Activated naive CD4-positive, alpha-beta T cell treated with Interleukin-2 at 50 U/mL for 16 hours (primary cell): ENCODE data around the gene GSTM2.

Source experiments
- DNase-seq: peaks from one replicate; pipeline ENCODE4 v3.0.0-alpha.2; 2020

The GSTM2 gene

DNA sequence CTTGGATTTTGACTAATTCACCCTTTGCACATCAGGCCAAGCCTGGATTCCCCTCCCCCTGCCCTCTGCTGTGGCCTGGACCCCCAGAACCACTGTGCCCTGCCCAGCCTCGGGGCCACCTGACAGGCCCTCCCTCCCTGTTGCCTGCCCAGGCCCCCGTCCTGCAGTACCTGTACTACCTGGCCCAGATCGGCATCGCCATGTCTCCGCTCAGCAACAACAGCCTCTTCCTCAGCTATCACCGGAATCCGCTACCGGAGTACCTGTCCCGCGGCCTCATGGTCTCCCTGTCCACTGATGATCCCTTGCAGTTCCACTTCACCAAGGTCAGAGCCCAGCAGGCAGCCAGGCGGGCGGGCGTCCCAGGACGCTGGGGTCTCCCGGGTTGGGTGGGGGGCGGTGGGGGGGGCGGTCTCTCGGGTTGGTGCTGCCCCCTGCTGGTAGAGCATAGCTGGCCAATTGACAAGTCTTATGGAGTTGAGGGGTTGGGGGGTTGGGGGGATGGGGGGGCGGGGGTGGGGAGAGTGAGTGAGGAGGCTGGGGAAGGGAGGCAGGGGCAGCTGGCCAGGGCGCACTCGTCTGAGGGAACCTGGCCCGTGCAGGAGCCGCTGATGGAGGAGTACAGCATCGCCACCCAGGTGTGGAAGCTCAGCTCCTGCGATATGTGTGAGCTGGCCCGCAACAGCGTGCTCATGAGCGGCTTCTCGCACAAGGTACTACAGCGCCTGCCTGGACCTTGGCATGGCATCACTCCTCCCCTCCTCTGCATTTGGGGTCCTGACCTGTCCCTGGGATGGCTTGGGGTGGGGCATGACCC is 37.6 kb upstream of the GSTM2 start:
- DNase-seq: peak; percentile 41

- no peak for DNase-seq
Observed at GRCh38 chr1:109630898-109631512, 36.9 kb upstream of the GSTM2 start.

GRCh38 chr1:109631513-109632505 is 36.0 kb upstream of the GSTM2 start:
- DNase-seq: no peak

DNA sequence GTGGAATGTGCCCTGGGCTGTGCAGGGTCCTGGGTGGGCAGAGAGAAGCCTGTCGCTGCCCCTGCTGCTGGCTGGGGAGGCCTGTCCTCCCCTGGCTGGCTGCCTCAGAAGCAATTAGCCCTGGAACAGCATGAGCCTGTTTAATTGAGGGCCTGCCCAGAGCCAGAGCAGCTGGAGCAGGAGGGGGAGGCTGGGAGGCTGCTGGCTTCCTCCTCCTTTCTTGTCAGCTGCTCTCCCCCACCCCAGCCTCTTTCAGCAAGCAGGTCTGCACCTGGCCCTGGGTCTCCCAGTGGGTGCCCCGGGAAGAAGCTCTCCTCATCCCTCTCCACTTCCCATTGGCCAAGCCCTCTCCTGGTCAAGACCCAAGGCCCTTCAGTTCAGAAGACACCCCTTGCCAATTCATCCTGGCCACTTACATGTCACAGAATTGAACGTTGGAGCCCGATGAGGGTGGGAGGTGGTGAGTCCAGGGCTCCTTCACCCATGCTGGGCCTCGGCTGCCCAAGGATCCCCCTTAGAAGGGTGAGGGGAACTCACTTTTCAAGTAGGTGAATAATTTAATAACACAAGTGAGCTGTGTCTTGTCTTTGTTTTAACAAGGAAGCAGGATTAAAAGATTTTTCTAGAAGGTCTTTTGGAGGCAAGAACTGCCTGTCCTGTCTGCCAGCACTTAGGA is 35.0 kb upstream of the GSTM2 start:
- DNase-seq: no peak

DNA sequence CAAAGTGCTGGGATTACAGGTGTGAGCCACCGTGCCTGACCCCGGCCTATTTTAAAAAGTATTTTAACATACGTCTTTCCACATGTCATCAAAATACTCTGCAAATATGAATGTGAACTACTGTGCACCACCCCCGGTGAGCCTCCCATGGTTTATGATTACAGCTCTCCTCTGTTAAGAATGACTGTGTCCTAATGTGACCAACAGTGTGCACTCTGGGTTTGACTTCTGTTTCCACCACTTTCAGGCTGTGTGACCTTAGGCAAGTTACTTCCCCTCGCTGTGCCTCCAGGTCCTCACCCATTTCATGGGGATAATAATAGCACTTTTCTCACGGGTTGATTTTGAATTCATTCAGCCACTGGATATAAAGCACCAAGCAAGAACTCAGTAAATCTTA is 33.6 kb upstream of the GSTM2 start:
- no peak for DNase-seq

- DNase-seq: no peak
Observed at GRCh38 chr1:109634771-109635750, 32.8 kb upstream of the GSTM2 start.

DNA sequence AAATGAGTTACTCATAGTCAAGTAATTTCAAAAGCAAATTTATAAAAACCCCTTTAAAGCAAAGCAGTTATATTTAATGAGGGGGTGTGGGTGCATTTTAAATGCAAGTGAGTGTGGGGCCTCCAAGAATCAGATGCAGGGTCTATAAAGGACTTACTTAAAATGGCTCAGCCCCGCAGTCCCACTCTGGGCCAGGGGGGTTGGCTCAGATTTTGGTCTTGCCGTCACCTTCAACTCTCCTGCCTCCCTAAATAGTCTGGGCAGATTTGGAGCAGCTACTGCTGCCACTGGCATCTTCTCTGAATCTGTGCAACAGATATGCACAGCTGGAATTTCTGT is 32.0 kb upstream of the GSTM2 start:
- no peak for DNase-seq

GRCh38 chr1:109636201-109636952 is 31.5 kb upstream of the GSTM2 start:
- DNase-seq: no peak

DNA sequence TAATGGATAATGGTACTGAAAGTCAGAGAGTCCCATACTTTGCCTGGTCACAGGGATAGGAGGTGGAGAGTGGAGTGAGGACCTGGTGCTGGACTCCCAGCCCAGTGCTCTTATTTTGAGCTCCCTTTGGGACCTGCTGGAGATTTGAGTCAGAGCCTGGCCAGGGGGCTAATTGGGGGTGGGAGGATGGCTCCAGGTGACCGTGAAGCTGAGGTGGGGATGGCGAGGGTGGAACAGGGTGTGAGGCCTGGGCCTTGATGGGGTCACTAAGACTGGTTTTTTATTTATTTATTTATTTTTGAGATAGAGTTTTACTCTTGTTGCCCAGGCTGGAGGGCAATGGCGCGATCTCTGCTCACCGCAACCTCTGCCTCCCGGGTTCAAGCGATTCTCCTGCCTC is 30.4 kb upstream of the GSTM2 start:
- no peak for DNase-seq

DNA sequence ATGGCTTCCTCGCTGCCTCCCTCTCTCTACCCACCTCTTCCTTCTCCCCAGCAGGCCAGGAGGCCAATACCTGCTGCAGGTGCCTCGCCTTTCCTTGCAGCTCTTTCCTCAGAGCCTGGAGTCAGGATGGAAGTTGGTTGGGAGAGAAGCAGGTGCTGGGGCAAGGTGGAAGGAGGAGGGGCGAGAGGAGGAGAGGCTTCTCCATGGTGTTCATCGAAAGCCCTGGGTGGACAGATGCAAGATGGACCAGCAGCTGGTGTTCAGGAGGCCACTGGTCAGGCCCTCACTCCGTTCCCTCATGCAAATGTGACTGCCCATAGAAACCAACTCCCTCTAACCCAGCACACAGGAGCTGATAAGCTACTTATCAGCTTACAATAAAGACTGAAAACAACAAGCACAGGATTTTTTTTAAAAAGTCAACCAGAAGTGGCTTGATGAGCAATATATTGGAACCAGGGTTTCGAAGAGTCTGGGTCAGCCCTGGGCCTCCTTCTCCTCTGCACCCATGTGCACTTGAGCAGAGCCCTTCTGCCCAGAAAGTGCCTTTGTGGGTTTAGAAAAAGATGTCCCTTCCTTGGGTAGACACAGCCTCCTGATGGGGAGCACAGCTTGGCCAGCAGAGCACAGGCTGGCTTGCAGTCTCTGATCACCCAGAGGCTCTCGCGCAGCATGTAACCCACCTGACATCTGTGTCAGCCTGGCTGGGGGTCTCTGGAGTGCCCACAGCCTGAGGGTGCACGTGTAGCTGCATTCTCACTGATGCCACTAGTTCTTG is 28.6 kb upstream of the GSTM2 start:
- no peak for DNase-seq

DNA sequence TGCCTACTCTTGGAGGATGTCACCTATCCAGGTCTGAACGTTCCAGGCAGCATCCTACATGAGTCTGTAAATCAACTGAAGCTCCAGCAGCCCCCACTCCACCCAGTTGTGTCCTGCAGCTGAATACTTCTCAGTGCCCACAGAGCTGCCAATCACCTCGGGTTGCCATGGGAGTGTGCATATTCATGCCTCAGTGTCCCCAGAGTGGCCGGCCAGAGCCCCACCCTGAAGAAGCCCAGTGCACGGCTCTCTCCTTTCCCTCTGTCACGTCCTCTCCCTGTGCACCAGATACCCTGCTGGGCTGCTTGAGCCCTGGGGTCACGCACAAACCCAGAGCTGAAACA is 28.0 kb upstream of the GSTM2 start:
- DNase-seq: no peak

- peak; percentile 93 for DNase-seq
Observed at GRCh38 chr1:109640285-109640865, 27.5 kb upstream of the GSTM2 start.

GRCh38 chr1:109641078-109641740 is 26.6 kb upstream of the GSTM2 start:
- DNase-seq: no peak

DNA sequence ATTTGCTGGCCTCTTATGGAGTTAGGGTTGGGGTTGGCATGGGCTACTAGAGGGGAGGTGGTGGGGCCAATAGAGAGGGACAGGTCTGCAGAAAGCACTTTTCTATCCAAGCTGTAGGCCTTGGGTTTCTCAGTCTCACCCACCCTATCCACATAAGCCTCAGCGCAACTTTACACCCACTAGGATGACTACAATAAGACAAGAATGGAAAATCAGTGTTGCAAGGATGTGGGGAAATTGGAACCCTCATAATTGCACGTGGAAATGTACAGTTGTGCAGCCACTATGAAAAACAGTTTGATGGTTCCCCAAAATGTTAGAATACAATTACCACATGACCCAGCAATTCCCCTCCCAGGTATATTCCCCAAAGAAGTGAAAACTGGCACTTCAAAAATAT is 26.0 kb upstream of the GSTM2 start:
- no peak for DNase-seq

DNA sequence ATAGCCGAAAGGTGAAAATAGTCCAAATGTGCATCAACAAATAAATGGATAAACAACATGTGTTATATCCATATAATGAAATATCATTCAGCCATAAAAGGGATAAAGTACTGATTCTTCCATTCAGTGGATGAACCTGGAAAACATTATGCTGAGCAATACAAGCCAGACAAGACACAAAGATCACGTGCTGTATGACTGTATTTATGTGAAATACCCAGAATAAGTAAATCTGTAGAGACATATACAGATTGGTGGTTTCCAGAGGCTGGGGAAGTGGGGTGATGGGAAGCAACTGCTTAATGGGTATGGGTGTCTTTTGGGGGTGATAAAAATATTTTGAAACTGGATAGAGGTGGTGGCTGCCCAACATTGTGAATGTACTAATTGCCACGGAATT is 25.2 kb upstream of the GSTM2 start:
- no peak for DNase-seq

GRCh38 chr1:109643385-109644230 is 24.2 kb upstream of the GSTM2 start:
- peak; percentile 90 for DNase-seq

GRCh38 chr1:109644670-109645069 is 23.2 kb upstream of the GSTM2 start:
- DNase-seq: no peak

DNA sequence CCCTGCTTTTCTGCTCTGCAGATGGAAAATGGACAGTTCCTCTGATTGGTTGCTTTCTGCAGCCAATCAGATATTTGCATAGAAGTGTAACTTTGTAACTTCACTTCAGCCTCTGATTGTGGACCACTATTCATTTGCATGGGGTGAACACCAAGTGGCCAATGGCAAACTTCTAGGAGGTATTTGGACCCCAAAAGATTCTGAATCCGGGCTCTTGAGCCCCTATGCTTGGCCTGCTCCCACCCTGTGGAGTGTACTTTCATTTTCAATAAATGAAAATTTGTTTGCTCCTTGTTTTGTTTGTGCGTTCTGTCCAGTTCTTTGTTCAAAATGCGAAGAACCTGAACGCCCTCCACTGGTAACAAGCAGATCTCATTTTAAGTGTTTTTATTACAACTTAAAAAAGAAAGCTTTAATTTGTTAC is 18.4 kb upstream of the GSTM2 start:
- DNase-seq: no peak
